Measurements from ENCODE around the gene ALDOB. TPM values are rescaled to one million over a fixed set of nuclear protein-coding genes. Genes with fewer than 3 reads are reported as not detected.
A peak's percentile ranks its signal among the peaks of the same experiment; 100 is the strongest.

The ALDOB gene
- total and polyA plus RNA-seq, 2 of the 13 experiments (the other 11 are each of a cell fraction or from before 2014, with no cell fraction given), result 0.29 to 0.97 TPM

DNA sequence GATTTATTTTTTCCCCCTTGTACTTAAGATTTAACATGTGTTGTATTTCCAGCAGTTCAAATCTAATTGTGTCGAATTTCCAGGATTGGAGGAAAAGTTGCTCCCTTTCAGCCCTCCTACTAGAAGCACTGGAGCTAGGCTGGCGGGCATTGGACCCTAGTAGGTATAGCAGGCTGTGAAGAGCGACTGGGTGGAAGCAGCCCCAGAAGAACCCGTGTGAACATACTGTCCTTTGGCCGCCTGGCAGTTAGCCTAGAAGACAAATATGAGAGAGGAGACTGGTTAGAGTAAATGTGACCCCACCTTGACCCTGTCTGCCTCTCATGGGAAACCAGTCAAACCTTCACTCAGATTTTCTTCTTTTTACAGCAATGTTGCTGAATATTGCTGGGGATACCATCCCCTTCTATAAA, 13.9 kb downstream of the ALDOB start (continued):
- TF ChIP-seq, protein P1, sequence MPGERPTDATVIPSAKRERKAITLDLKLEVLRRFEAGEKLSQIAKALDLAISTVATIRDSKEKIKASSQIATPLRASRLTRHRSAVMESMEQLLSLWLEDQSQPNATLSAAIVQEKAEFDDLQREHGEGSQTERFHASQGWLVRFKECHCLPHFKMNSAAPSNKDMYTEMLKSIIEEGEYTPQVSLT (CRISPR knock-in tag; IDR thresholded peaks at IDR 0.05; ENCODE audit: borderline replicate concordance, low read depth), result no peak
- TF ChIP-seq ZFAT (CRISPR knock-in tag; conservative IDR thresholded peaks at IDR 0.05) (no peak), KLF6 (CRISPR knock-in tag; IDR thresholded peaks at IDR 0.05) (no peak), HOXA7 (CRISPR knock-in tag; IDR thresholded peaks at IDR 0.05) (no peak), ZNF501 (CRISPR knock-in tag; IDR thresholded peaks at IDR 0.05) (peak; percentile 36; the same call in 1 of the 2 replicates), ZNF282 (IDR thresholded peaks at IDR 0.05; ENCODE audit: partially characterized antibody) (no peak), ZBTB39 (CRISPR knock-in tag; IDR thresholded peaks at IDR 0.05) (no peak), ZNF143 (CRISPR knock-in tag; IDR thresholded peaks at IDR 0.05) (0 out of 2 replicates have a peak, but pooled peaks have one; percentile 40), IRF2 (CRISPR knock-in tag; IDR thresholded peaks at IDR 0.05) (peak; percentile 82), HNRNPH1 (optimal IDR thresholded peaks at IDR 0.05; ENCODE audit: low read depth, low read length) (no peak), ZNF746 (CRISPR knock-in tag; IDR thresholded peaks at IDR 0.05) (no peak; the same call in 1 of the 2 replicates), ZNF546 (CRISPR knock-in tag; conservative IDR thresholded peaks at IDR 0.05) (no peak), ELF1 (CRISPR knock-in tag; IDR thresholded peaks at IDR 0.05) (no peak), RBAK (CRISPR knock-in tag; IDR thresholded peaks at IDR 0.05) (no peak), ZNF644 (CRISPR knock-in tag; IDR thresholded peaks at IDR 0.05; ENCODE audit: low read depth) (peak; percentile 82), ZNF619 (CRISPR knock-in tag; IDR thresholded peaks at IDR 0.05) (no peak), CCDC6 (CRISPR knock-in tag; IDR thresholded peaks at IDR 0.05) (no peak), SRY (CRISPR knock-in tag; IDR thresholded peaks at IDR 0.05) (no peak), JUND (CRISPR knock-in tag; IDR thresholded peaks at IDR 0.05) (no peak), SNAPC2 (CRISPR knock-in tag; IDR thresholded peaks at IDR 0.05) (0 out of 2 replicates have a peak, but pooled peaks have one; percentile 57), ZNF281 (CRISPR knock-in tag; IDR thresholded peaks at IDR 0.05; ENCODE audit: borderline replicate concordance) (no peak), ZNF670 (CRISPR knock-in tag; IDR thresholded peaks at IDR 0.05; ENCODE audit: borderline replicate concordance) (peak; percentile 91; the same call in 1 of the 2 replicates), FOXM1 (CRISPR knock-in tag; IDR thresholded peaks at IDR 0.05) (no peak)
- TF ChIP-seq, protein P2, sequence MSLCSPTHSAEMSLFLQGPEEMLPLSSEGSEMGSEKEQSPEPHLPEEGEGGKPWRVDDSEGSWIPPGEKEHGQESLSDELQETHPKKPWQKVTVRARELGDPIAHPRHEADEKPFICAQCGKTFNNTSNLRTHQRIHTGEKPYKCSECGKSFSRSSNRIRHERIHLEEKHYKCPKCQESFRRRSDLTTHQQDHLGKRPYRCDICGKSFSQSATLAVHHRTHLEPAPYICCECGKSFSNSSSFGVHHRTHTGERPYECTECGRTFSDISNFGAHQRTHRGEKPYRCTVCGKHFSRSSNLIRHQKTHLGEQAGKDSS (CRISPR knock-in tag; IDR thresholded peaks at IDR 0.05; ENCODE audit: borderline replicate concordance, low read depth), result no peak
- TF ChIP-seq, protein P3, sequence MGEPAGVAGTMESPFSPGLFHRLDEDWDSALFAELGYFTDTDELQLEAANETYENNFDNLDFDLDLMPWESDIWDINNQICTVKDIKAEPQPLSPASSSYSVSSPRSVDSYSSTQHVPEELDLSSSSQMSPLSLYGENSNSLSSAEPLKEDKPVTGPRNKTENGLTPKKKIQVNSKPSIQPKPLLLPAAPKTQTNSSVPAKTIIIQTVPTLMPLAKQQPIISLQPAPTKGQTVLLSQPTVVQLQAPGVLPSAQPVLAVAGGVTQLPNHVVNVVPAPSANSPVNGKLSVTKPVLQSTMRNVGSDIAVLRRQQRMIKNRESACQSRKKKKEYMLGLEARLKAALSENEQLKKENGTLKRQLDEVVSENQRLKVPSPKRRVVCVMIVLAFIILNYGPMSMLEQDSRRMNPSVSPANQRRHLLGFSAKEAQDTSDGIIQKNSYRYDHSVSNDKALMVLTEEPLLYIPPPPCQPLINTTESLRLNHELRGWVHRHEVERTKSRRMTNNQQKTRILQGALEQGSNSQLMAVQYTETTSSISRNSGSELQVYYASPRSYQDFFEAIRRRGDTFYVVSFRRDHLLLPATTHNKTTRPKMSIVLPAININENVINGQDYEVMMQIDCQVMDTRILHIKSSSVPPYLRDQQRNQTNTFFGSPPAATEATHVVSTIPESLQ (CRISPR knock-in tag; conservative IDR thresholded peaks at IDR 0.05), result no peak
